ENCODE measurements around the gene PCLO.

PCLO gene

DNA sequence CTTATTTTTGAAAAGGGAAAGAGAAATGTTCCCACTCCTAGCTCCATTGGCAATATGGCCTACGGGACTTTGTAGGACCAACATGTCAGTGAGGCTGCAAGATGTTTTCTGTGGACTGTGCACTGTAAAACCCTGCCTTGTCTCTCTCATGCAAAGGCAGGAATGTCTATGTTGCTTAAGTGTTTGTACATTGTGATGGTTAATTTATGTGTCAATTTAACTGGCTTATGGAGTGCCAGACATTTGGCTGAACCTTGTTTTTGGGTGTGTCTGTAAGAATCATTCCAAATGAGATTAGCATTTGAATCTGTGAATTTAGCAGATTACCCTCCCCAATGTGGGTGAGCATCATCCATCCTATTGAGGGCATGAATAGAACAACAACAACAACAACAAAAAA, 4.1 kb upstream of the PCLO start:
- H3K4me3 ChIP-seq (ENCODE audit: low read depth, low read length) = no peak overlapping the region
- H3K36me3 ChIP-seq (ENCODE audit: control insufficient read depth, insufficient read depth, low read length) = no peaks in the 10 kb centered on the region
- H3K27me3 ChIP-seq (ENCODE audit: control insufficient read depth, insufficient read depth, low read length) = no peaks in the 10 kb centered on the region
- H3K4me2 ChIP-seq (ENCODE audit: low read length) = no peak overlapping the region
- H2AFZ ChIP-seq = no peak overlapping the region
- H3K27ac ChIP-seq = no peak overlapping the region
- TF ChIP-seq, protein P1, sequence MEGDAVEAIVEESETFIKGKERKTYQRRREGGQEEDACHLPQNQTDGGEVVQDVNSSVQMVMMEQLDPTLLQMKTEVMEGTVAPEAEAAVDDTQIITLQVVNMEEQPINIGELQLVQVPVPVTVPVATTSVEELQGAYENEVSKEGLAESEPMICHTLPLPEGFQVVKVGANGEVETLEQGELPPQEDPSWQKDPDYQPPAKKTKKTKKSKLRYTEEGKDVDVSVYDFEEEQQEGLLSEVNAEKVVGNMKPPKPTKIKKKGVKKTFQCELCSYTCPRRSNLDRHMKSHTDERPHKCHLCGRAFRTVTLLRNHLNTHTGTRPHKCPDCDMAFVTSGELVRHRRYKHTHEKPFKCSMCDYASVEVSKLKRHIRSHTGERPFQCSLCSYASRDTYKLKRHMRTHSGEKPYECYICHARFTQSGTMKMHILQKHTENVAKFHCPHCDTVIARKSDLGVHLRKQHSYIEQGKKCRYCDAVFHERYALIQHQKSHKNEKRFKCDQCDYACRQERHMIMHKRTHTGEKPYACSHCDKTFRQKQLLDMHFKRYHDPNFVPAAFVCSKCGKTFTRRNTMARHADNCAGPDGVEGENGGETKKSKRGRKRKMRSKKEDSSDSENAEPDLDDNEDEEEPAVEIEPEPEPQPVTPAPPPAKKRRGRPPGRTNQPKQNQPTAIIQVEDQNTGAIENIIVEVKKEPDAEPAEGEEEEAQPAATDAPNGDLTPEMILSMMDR (IDR thresholded peaks at IDR 0.05) = no peak
- no peaks in the 10 kb centered on the region for H3K79me2 ChIP-seq
- H3K4me1 ChIP-seq = no peaks in the 10 kb centered on the region
- H3K9ac ChIP-seq = no peak overlapping the region
- H3K9me3 ChIP-seq (ENCODE audit: control insufficient read depth, low read length) = no peaks in the 10 kb centered on the region

DNA sequence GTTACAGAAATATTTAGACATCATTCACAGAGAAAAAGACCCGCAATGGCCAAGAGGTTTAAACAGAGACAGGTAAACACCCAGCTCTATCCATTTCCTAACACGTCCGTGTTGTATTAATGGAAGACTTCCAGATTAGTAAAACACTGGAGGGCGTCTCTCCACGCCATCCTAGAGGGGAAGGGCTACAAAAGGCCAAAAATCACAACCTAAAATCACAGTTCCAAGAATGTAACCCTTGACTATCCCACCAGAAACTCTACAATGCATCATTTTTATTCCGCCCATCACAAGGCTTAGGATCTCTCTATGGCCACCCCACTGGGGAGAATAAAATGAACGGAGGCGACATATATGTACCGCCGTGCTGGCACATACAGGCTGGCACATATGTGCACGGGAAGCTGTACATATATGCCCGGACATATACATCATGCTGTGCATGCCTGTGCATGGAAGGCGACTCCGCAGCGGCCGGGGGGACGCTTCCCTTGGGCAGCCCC, 734 bp downstream of the PCLO start:
- Histone ChIP-seq H3K4me1 (no peaks in the 10 kb centered on the region), H3K79me2 (no peaks in the 10 kb centered on the region), H3K9ac (peak overlapping the region; percentile 82), H3K9me3 (ENCODE audit: control insufficient read depth, low read length) (no peaks in the 10 kb centered on the region), H2AFZ (peak overlapping the region; percentile 98), H3K36me3 (ENCODE audit: control insufficient read depth, insufficient read depth, low read length) (no peaks in the 10 kb centered on the region), H3K4me3 (ENCODE audit: low read depth, low read length) (peak overlapping the region; percentile 66), H3K4me2 (ENCODE audit: low read length) (peak overlapping the region; percentile 80), H3K27ac (peak overlapping the region; percentile 98), H3K27me3 (ENCODE audit: control insufficient read depth, insufficient read depth, low read length) (no peaks in the 10 kb centered on the region)
- TF ChIP-seq, protein P1 (IDR thresholded peaks at IDR 0.05) = no peak

DNA sequence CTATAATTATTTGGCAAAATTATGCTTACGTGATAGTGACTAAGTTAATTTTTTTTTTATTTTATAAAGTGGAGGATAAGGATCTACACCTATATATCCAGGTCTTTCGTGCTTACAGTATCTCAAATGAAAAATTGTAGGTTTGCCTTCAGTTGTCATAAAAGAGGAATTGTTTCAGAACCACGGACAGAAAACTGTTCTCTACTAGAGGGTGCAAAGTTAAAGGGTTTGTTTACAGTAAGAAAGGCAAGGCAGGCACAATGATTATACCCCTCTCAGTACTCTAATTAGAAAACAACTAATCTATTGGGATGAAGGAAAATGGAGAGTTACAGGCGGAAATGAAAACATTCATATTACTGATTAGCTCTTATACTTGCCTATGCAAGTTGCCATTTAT, 1.5 kb downstream of the PCLO start:
- H3K27ac ChIP-seq = peak overlapping the region; percentile 98
- H3K4me2 ChIP-seq (ENCODE audit: low read length) = peak overlapping the region; percentile 80
- no peaks in the 10 kb centered on the region for H3K9me3 ChIP-seq (ENCODE audit: control insufficient read depth, low read length)
- no peaks in the 10 kb centered on the region for H3K36me3 ChIP-seq (ENCODE audit: control insufficient read depth, insufficient read depth, low read length)
- no peak overlapping the region for H3K9ac ChIP-seq
- H2AFZ ChIP-seq = peak overlapping the region; percentile 98
- TF ChIP-seq, protein P1 (IDR thresholded peaks at IDR 0.05) = no peak
- H3K79me2 ChIP-seq = no peaks in the 10 kb centered on the region
- peak overlapping the region; percentile 66 for H3K4me3 ChIP-seq (ENCODE audit: low read depth, low read length)
- no peaks in the 10 kb centered on the region for H3K27me3 ChIP-seq (ENCODE audit: control insufficient read depth, insufficient read depth, low read length)
- no peaks in the 10 kb centered on the region for H3K4me1 ChIP-seq

DNA sequence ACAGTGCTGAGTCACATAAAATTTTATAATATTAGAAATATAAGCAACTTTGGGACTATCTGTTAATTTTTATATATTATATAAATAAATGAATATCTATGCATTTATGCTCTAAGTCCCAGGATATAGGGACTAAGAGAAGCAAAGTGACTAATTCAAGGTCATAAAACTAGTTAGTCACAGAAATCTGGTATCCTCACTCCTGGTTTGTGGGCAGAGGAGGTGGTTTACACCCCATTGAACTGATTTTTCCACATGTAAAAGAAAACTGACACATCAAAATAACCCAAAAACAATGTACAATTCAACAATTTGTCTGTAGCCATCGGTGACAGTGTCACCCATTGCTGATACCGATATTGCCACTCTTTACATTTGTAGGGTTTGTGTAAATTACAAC, 3.0 kb downstream of the PCLO start:
- TF ChIP-seq, protein P1 (IDR thresholded peaks at IDR 0.05) = no peak
- H3K27me3 ChIP-seq (ENCODE audit: control insufficient read depth, insufficient read depth, low read length) = no peaks in the 10 kb centered on the region
- H3K36me3 ChIP-seq (ENCODE audit: control insufficient read depth, insufficient read depth, low read length) = no peaks in the 10 kb centered on the region
- no peak overlapping the region for H3K4me2 ChIP-seq (ENCODE audit: low read length)
- no peaks in the 10 kb centered on the region for H3K9me3 ChIP-seq (ENCODE audit: control insufficient read depth, low read length)
- H3K27ac ChIP-seq = no peak overlapping the region
- H3K9ac ChIP-seq = no peak overlapping the region
- H2AFZ ChIP-seq = no peak overlapping the region
- H3K4me3 ChIP-seq (ENCODE audit: low read depth, low read length) = no peak overlapping the region
- H3K4me1 ChIP-seq = no peaks in the 10 kb centered on the region
- H3K79me2 ChIP-seq = no peaks in the 10 kb centered on the region

DNA sequence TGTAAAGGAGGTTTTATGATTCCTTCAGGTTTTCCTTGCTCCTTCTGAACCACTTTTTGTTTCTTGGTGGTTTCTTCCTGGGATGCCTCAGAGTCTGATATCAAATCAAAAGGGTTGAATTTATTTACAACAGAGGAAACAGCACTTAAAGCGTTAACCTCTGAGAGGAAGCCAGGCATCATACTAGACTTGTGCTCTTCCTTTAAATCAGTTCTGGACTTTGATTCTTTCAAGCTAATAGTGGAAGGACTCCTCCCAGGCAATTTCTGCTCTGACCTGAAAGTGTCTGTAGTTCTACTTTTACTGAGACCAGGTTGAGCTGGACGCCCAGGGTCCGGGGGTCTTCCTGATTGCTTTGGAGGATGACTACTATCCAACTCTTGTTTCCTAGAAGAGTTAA, 6.7 kb downstream of the PCLO start:
- no peak overlapping the region for H2AFZ ChIP-seq
- TF ChIP-seq, protein P1 (IDR thresholded peaks at IDR 0.05) = no peak

More for the DNA sequence above, 6.7 kb downstream of the PCLO start:
- no peaks in the 10 kb centered on the region for H3K4me1 ChIP-seq
- H3K27me3 ChIP-seq (ENCODE audit: control insufficient read depth, insufficient read depth, low read length) = no peaks in the 10 kb centered on the region
- H3K36me3 ChIP-seq (ENCODE audit: control insufficient read depth, insufficient read depth, low read length) = no peaks in the 10 kb centered on the region
- no peak overlapping the region for H3K4me2 ChIP-seq (ENCODE audit: low read length)
- no peaks in the 10 kb centered on the region for H3K9me3 ChIP-seq (ENCODE audit: control insufficient read depth, low read length)
- no peak overlapping the region for H3K9ac ChIP-seq
- no peak overlapping the region for H3K27ac ChIP-seq
- no peak overlapping the region for H3K4me3 ChIP-seq (ENCODE audit: low read depth, low read length)
- H3K79me2 ChIP-seq = peaks cover 5% of the 10 kb centered on the region
